Neural progenitor cell (in vitro differentiated cells): ENCODE data around the gene H2AZ2. TPM values are rescaled to one million over a fixed set of nuclear protein-coding genes. Genes with fewer than 3 reads are reported as not detected.

Experiments
- DNase-seq: peaks from one replicate; pipeline ENCODE4 v3.0.0-alpha.2; 2016; ENCODE audit warnings: low spot score
- H2AFZ ChIP-seq: fragments of 200-600 bp; sonication (generic); replicated peaks from 2 replicates; pipeline ENCODE4 v1.6.1; 2016; ENCODE audit warnings: antibody characterized with exemption
- H3F3A ChIP-seq: fragments of 200-600 bp; sonication (generic); 2 replicates; pipeline ENCODE4 v1.6.1; 2016; ENCODE audit warnings: antibody characterized with exemption, low read depth
- H3K27ac ChIP-seq: fragments of 200-600 bp; sonication (generic); 2 replicates; pipeline ENCODE4 v1.5.1; 2016; ENCODE audit warnings: mild to moderate bottlenecking
- H3K27me3 ChIP-seq: fragments of 200-600 bp; sonication (generic); 2 replicates; pipeline ENCODE4 v1.6.1; 2016; ENCODE audit warnings: mild to moderate bottlenecking, moderate library complexity
- H3K36me3 ChIP-seq: fragments of 200-600 bp; sonication (generic); 2 replicates; pipeline ENCODE4 v1.5.1; 2016
- H3K4me1 ChIP-seq: fragments of 200-600 bp; sonication (generic); 2 replicates; pipeline ENCODE4 v1.6.1; 2016; ENCODE audit warnings: mixed run types
- H3K4me2 ChIP-seq: fragments of 200-600 bp; sonication (generic); 2 replicates; pipeline ENCODE4 v1.6.1; 2016
- H3K4me3 ChIP-seq: fragments of 200-600 bp; sonication (generic); 2 replicates; pipeline ENCODE4 v1.5.1; 2016
- H3K79me2 ChIP-seq: fragments of 200-600 bp; sonication (generic); 2 replicates; pipeline ENCODE4 v1.6.1; 2016; ENCODE audit warnings: low read depth
- H3K9ac ChIP-seq: fragments of 200-600 bp; sonication (generic); 2 replicates; pipeline ENCODE4 v1.6.1; 2016
- H3K9me3 ChIP-seq: fragments of 200-600 bp; sonication (generic); 2 replicates; pipeline ENCODE4 v1.5.1; 2016; ENCODE audit warnings: low read depth
- H4K20me1 ChIP-seq: fragments of 200-600 bp; sonication (generic); 2 replicates; pipeline ENCODE4 v1.6.1; 2016; ENCODE audit warnings: low read depth
- H3K27ac Mint-ChIP-seq: 3 replicates; pipeline ENCODE4 v1.8.0; 2021; ENCODE audit warnings: mixed read lengths
- H3K27me3 Mint-ChIP-seq: 2 replicates; pipeline ENCODE4 v1.8.0; 2022; ENCODE audit warnings: low read depth, mild to moderate bottlenecking, inconsistent platforms, moderate library complexity, mixed read lengths; ENCODE audit not compliant: insufficient read depth
- H3K36me3 Mint-ChIP-seq: 3 replicates; pipeline ENCODE4 v1.8.0; 2021; ENCODE audit warnings: mixed read lengths
- H3K4me1 Mint-ChIP-seq: 3 replicates; pipeline ENCODE4 v1.8.0; 2021; ENCODE audit warnings: mixed read lengths
- H3K4me3 Mint-ChIP-seq: 3 replicates; pipeline ENCODE4 v1.8.0; 2021; ENCODE audit warnings: mild to moderate bottlenecking, moderate library complexity, mixed read lengths
- H3K9me3 Mint-ChIP-seq: 3 replicates; pipeline ENCODE4 v1.8.0; 2020; ENCODE audit warnings: mixed read lengths
- EZH2 ChIP-seq: fragments of 200-600 bp; sonication (generic); IDR thresholded peaks from 2 replicates; pipeline ENCODE4 v1.6.1; 2017; ENCODE audit warnings: antibody characterized with exemption, mild to moderate bottlenecking, moderate library complexity
- EZH2phosphoT487 ChIP-seq: fragments of 200-600 bp; sonication (generic); IDR thresholded peaks from 2 replicates; pipeline ENCODE4 v1.6.1; 2017; ENCODE audit warnings: antibody characterized with exemption
- total RNA-seq: library from RNA; depleted of rRNA; stranded (reverse); fragments of >200 nt; gene quantifications from 2 replicates; pipeline ENCODE4 v1.2.3, GENCODE V29; 2015; ENCODE audit warnings: low replicate concordance
- TF ChIP-seq, protein P1 (sequence below): fragments of 200-600 bp; sonication (generic); IDR thresholded peaks from 2 replicates; pipeline ENCODE4 v1.5.1; 2017; ENCODE audit warnings: antibody characterized with exemption, mild to moderate bottlenecking

The H2AZ2 gene
- total RNA-seq, 1 donor from 2014 or later, result 462 TPM

DNA sequence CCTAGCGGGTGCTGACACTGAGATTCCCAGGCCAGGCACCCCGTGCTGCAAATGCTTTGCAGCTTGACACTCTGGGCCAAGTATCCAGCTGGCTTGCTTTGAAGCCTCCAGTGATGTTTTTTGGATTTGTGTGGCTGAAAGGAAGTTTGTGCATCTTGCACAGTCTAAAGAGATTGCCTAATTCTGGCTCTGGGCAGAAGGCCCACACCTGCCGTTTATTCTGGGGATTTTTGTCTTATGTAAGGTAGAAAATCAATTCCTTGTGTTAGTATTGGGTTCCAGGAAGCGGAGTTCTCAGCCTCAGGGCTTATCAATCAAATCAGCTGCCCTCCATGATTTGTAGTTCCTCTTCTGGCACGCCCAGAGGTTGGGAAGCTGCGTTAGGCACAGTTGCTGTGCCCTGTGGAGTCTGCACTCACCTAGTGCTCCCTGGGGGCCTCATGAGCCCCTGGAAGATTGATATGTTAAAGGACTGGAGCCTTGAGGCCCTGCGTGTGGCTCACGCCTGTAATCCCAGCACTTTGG is 45.9 kb upstream of the H2AZ2 start:
- no peaks in the 10 kb centered on the region for H3K27me3 ChIP-seq
- no peaks in the 10 kb centered on the region for H3K9me3 ChIP-seq
- no peaks in the 10 kb centered on the region for H3K9me3 Mint-ChIP-seq
- H3K36me3 ChIP-seq, result no peaks in the 10 kb centered on the region
- H3K27ac Mint-ChIP-seq, result no peak overlapping the region
- DNase-seq, result no peak
- peaks cover 7% of the 10 kb centered on the region for H3K27me3 Mint-ChIP-seq
- H3K79me2 ChIP-seq, result no peaks in the 10 kb centered on the region
- no peak overlapping the region for H3K4me2 ChIP-seq
- TF ChIP-seq EZH2phosphoT487 (no peak), EZH2 (no peak)
- TF ChIP-seq, protein P1, sequence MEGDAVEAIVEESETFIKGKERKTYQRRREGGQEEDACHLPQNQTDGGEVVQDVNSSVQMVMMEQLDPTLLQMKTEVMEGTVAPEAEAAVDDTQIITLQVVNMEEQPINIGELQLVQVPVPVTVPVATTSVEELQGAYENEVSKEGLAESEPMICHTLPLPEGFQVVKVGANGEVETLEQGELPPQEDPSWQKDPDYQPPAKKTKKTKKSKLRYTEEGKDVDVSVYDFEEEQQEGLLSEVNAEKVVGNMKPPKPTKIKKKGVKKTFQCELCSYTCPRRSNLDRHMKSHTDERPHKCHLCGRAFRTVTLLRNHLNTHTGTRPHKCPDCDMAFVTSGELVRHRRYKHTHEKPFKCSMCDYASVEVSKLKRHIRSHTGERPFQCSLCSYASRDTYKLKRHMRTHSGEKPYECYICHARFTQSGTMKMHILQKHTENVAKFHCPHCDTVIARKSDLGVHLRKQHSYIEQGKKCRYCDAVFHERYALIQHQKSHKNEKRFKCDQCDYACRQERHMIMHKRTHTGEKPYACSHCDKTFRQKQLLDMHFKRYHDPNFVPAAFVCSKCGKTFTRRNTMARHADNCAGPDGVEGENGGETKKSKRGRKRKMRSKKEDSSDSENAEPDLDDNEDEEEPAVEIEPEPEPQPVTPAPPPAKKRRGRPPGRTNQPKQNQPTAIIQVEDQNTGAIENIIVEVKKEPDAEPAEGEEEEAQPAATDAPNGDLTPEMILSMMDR, result no peak
- H3F3A ChIP-seq, result no peaks in the 10 kb centered on the region
- no peaks in the 10 kb centered on the region for H4K20me1 ChIP-seq
- H3K4me1 Mint-ChIP-seq, result no peaks in the 10 kb centered on the region
- H3K4me3 Mint-ChIP-seq, result no peak overlapping the region
- no peaks in the 10 kb centered on the region for H3K4me1 ChIP-seq
- no peaks in the 10 kb centered on the region for H3K36me3 Mint-ChIP-seq
- no peak overlapping the region for H2AFZ ChIP-seq
- peak overlapping the region; percentile 42 for H3K9ac ChIP-seq
- no peak overlapping the region for H3K4me3 ChIP-seq
- no peak overlapping the region for H3K27ac ChIP-seq

DNA sequence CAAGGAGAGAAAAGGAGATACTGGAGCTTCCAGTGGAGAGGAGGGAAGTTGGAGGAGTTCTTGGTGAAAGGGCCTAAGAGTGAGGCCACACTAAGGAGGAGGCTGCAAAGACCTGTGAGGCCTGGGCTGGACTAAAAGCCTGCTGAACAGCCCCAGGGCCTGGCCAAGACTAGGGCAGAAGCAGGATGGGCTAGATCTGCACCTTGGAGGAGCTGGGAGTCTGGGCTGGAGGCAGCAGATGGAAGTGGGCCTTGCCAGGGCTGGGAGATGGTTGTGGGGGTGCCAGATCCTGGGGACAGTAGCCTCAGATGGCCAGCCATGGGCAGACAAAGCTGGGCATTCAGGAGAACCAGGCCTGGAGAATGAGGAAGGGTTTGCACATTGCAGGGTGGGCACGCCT is 43.9 kb upstream of the H2AZ2 start:
- Mint-ChIP-seq H3K36me3 (no peaks in the 10 kb centered on the region), H3K4me3 (no peak overlapping the region), H3K27me3 (peaks cover 6% of the 10 kb centered on the region), H3K27ac (no peak overlapping the region), H3K9me3 (no peaks in the 10 kb centered on the region), H3K4me1 (no peaks in the 10 kb centered on the region)
- no peak for TF ChIP-seq EZH2
- TF ChIP-seq EZH2phosphoT487, result no peak
- TF ChIP-seq, protein P1, result no peak
- Histone ChIP-seq H2AFZ (no peak overlapping the region), H3K36me3 (no peaks in the 10 kb centered on the region), H3K27ac (no peak overlapping the region), H3K4me2 (no peak overlapping the region), H3K79me2 (no peaks in the 10 kb centered on the region), H3K27me3 (no peaks in the 10 kb centered on the region), H3K4me3 (no peak overlapping the region), H4K20me1 (no peaks in the 10 kb centered on the region), H3F3A (no peaks in the 10 kb centered on the region), H3K9ac (no peak overlapping the region), H3K4me1 (no peaks in the 10 kb centered on the region), H3K9me3 (no peaks in the 10 kb centered on the region)
- no peak for DNase-seq

DNA sequence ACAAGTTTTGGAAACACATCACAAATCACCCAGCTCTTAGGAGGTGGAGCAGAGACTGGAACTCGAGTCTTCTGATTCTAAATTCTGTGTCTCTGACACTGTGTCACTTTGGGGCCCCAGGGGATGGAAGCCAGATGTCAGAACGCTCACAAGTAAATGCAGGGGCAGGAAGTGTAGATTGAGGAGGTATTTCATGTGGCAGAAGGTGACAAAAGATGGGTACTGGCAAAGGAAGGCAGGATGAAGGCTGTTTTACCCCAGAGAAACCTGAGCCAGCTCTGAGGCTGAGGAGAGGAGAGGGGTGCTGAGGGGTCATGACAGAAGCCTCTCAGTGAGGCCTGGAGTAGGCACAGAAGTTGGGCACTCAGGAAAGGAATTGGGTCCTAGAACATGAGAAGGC is 43.5 kb upstream of the H2AZ2 start:
- Mint-ChIP-seq H3K4me1 (no peaks in the 10 kb centered on the region), H3K9me3 (no peaks in the 10 kb centered on the region), H3K36me3 (no peaks in the 10 kb centered on the region), H3K4me3 (no peak overlapping the region), H3K27ac (no peak overlapping the region), H3K27me3 (peaks cover 6% of the 10 kb centered on the region)
- H3K9me3 ChIP-seq, result no peaks in the 10 kb centered on the region
- H3K4me1 ChIP-seq, result no peaks in the 10 kb centered on the region
- DNase-seq, result no peak
- no peaks in the 10 kb centered on the region for H3F3A ChIP-seq
- H4K20me1 ChIP-seq, result no peaks in the 10 kb centered on the region
- H3K4me2 ChIP-seq, result no peak overlapping the region
- no peak overlapping the region for H2AFZ ChIP-seq
- H3K9ac ChIP-seq, result no peak overlapping the region
- no peaks in the 10 kb centered on the region for H3K79me2 ChIP-seq
- H3K27me3 ChIP-seq, result no peaks in the 10 kb centered on the region
- H3K27ac ChIP-seq, result no peak overlapping the region
- no peak overlapping the region for H3K4me3 ChIP-seq
- no peaks in the 10 kb centered on the region for H3K36me3 ChIP-seq
- TF ChIP-seq, protein P1, result no peak
- no peak for TF ChIP-seq EZH2phosphoT487
